HG03103 (cell line): ENCODE data around the gene SLC25A10.

Experiments used
- ATAC-seq: cut with Tn5 transposase; IDR thresholded peaks from one replicate; pipeline ENCODE4 v1.9.1; 2021; ENCODE audit warnings: low read depth; ENCODE audit not compliant: unreplicated experiment

The SLC25A10 gene

GRCh38 chr17:81703747-81704654, 8.1 kb upstream of the SLC25A10 start:
- no peak for ATAC-seq

DNA sequence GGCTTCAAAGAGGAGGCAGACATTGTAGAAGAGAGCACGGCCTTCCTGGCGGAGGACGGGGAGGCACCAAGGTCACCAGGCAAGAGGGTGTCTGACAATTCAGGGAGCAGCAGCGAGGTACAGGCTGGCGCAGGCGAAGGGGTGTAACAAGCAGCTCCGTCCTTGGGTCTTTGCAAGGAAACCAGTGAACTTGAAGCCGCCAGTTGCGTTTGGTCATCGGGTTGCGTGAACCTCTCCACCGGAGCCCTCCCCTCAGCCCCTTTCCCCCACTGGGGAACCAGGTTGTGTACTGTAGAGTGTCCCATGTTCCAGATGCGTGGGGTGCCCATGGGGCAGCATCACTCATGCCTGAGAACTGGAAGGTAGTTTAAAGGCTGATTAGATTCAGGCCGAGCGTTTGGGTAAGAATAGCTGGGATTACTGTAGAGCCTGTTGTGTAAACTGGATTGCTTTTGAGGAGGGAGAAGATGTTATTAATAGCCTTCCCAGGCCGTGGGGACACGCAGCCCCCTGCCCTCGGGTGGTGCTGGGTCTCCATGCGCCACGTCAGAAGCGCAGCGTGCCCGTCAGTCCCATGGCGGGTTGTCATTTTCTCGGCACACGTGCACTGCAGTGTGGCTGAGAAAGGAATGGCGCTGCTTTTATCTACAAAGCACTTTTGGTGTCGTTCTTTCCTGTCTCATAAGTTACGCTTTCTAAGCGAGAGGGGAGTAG, 6.4 kb upstream of the SLC25A10 start:
- no peak for ATAC-seq

DNA sequence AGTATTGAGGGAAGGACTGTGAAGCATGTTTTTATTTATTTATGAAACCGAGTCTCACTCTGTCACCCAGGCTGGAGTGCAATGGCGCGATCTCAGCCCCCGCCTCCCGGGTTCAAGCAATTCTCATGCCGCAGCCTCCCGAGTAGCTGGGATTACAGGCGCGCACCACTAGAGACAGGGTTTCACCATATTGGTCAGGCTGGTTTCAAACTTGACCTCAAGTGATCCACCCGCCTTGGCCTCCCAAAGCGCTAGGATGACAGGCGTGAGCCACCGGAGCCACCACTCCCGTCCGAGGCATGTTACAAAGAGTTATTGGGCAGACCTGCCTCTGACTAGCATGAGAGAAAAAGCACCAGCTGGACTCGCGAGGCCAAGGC, 5.9 kb upstream of the SLC25A10 start:
- no peak for ATAC-seq

DNA sequence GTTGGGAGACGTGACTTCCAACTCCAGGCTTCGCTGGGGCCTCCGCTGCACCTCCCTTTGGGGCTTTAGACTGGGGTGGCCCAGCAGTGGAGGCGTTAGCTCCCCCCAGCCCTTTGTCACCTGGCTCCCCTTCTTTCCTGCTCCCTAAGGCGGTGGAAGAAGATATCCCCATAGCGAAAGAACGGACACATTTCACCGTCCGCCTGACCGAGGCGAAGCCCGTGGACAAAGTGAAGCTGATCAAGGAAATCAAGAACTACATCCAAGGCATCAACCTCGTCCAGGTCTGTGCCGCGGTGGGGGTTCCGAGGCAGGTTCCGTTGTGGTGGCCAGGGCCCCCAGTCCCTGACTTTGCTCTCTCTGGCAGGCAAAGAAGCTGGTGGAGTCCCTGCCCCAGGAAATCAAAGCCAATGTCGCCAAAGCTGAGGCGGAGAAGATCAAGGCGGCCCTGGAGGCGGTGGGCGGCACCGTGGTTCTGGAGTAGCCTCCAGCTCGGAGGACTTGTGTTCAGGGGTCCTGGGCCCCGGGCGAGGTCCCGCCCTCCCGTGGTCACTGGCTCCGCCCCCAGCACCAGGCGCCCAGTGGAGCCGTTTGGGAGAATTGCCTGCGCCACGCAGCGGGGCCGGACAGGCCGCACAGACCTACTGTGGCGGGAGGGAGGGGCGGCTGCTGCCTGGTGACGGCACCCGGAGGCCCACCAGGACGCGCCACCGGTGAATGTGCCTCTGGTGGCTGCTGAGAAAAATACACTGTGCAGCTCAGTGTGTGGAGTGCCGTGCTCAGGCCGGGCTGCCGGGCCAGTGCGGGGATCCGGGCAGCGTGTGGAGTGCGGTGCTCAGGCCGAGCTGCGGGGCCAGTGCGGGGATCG, 5.1 kb upstream of the SLC25A10 start:
- ATAC-seq: no peak

DNA sequence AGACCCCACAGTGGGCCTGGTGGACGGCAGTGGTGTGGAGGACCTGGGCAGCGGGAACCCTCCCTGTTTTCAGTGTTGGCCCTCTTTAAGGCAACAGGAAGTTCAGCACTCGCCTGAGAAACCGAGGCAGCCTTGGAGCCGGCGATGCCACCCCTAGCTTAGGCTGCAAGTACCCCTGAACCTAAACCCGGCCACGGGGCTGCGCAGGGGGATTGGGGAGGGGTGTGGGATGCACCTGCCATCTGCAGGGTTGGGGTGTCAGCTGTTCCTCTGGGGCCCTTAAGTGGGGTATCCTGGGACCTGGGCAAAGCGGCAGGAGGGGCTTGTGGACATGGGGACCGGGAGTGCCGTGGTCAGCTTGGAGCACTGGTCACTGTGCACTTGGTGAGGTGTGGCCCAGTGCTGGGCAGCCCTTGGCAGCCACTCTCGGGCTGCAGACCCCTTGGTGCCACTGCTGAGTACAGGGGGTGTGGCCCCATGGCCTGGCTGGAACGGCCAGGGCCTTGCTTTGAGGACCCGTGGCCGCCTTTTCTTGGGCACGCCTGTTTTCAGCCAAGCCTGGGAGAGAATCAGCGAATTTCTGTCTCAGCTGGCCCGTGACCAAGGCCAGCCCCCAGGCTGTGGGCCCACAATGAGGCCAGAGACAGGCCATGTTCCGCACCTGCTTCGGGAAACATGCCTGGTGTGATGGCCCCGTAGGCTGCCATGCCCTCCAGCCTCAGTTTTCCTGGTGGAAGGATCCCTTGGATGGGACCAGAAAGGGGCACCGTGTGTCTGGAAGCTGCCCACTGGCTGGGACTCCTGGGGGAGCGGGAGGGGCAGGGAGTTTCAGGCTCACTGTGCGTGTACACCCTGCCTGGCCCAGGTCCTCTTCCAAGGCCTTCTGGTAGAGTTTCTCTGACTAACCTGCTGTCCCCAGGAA, 4.1 kb upstream of the SLC25A10 start:
- ATAC-seq: no peak

GRCh38 chr17:81708739-81709185, 3.3 kb upstream of the SLC25A10 start:
- ATAC-seq: no peak

GRCh38 chr17:81710514-81711308, 1.4 kb upstream of the SLC25A10 start:
- ATAC-seq: no peak

DNA sequence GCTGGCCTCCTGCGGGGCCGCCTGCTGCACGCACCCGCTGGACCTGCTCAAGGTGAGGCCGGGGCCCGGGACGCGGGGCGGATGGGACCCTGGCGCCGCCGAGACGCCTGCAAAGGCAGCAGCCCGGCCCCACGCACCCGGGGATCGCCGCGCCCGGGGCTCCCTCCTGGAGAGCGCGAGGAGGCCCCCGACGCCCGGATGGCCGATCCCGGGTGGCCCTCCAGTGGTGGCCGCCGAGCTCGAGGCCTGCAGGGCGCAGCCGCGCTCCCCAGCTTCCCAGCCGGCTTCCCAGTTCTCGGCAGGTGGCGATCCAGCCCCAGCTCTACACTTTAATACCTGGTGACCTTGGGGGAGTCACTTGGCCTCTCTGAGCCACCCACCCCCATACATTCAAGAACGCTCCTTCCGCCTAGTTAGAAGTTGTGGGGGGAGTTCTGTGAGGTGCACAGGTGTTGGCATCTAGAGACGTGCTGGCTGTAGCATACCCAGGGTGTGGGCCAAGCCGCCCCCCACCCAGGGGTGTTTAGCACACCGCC, 452 bp downstream of the SLC25A10 start:
- no peak for ATAC-seq

DNA sequence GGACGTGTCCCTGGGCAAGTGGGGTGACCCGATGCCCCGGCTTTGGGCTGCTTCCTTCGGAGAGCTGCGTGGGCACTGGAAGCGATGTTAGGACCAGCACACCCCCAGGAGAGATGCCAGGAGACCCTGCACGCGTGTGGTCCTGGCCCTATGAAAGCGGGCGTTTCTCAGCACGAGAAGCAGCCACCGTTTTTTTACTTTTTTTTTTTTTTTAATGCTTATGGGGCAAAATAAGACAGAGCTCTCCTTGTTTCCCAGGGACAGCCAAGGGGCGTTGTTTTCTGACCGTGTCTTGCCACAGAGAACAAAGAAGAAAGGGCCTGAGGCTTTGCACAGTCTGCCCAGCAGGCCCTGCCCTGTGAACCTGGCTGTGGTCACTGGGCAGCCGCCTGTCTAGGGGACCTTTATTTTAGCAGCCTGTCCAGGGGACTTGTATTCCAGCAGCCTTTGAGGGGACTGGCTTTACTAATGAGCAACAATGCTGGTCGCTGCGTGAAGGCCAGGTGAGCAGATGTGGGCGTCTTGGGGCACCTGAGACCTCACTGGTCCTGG, 996 bp downstream of the SLC25A10 start:
- ATAC-seq: no peak

DNA sequence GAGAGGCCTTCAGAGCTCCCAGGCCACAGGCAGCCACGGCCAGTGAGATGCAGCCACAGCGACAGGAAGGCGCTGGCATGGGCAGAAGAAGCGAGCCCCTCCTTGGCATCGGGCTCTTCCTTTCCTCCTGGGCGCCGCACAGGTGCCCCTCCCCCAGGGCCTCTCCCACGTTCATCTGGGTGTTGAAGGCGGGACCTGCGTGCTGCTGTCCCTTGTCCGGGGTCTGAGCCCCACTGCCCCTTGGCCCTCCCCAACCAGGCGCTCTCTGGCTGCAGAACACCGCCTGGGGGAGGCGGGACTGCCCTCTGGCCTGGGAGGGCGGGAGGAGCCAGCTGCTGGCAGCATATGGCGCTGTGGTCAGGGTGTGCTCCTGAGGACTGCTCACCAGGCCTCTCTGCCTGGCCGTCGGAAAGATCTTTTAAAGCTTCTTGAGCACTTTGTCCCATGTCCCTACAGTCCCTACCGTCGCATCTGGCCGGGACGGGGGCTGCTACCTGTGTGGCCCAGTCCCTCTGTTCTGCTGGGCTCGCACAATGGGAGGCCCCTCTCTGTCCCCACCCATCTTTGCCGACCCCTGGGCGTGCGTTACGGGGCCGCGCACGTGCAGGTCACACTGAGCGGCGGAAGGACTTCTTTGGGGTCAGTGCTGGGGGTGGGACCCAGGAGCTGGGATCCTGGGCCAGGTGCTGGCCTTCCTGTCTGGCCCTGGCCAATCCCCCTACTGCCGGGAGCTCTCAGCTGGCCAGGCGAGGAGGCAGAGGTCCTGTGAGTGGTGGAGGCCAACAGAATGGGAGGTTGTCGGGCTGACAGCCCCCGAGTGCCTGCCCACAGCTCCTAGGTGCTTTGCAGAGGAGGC, 1.7 kb downstream of the SLC25A10 start:
- ATAC-seq: no peak

DNA sequence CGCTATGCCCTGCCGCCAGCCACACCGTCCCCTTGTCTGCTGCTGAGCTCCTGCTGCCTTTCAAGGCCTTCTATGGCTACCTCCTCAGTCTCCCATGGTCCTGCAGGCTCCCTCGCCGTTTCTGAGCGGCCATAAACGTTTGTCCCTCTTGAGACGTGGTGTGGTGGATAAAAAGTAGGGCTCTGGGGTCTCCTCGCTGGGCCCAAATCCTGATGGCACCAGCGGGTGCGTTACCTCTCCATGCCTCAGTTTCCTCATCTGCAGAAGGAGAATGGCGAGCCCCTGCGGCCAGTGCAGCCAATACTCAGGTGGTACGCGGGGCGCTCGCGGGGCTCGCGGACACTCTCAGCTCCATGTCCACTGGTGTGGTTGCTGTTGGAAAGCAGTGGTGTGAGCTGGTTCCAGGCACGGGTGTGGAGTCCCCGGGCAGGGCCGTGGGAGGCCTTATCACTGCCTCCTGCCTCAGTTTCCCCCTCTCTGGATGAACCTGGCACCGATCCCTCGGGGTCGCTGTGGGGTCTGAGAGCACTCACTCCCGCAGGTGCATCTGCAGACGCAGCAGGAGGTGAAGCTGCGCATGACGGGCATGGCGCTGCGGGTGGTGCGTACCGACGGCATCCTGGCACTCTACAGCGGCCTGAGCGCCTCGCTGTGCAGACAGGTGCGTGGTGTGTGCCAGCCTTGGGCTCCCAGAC, 2.5 kb downstream of the SLC25A10 start:
- ATAC-seq: no peak

- no peak for ATAC-seq
These were observed 3.2 kb downstream of the SLC25A10 start for GRCh38 chr17:81715107-81715871.

GRCh38 chr17:81715872-81716673, 4.0 kb downstream of the SLC25A10 start:
- no peak for ATAC-seq

DNA sequence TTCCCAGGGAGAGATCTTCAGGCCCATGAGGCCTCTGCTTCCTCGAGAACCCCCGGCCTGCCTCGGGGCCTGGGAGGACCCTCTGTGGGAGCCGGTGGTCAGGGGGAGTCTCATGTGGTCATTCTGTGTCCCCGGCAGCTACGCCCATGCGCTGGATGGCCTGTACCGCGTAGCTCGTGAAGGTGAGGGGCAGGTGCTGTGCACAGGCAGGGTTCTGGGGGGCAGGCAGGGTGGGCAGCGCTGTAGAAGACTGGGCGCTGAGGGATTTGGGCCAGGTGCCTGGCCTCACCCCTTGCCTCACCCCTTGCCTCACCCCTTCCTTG, 4.6 kb downstream of the SLC25A10 start:
- ATAC-seq: no peak

DNA sequence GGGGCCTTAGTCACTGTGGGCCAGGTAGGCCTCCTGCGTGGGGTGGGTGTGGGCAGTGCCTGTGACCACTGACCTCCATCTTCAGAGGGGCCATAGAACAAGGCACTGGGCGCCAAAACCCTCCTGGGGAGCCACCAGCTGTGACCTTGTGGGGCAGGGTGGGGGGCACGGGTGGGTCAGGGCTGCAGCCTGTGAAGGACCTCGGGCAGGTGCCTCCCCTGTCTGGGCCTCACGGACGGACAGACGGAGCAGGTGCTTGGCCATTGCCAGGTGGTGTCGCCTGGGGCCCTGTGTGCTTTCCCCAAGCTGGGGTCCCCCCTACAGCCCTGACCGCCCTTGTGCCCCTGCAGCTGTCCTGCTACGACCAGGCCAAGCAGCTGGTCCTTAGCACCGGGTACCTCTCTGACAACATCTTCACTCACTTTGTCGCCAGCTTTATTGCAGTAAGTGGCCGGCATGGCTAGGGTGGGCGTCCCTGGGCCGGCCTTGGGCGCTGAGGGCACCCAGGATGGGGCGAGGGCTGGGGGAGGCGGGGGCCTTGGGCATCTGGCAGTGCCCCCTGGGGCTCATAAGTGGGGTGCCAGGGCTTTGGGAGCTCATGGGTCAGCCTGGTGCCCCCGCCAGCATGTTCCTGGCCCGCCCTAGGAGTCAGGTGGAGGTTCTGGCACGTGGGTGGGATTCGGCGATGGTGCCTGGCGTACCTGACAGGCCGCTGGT, 5.1 kb downstream of the SLC25A10 start:
- ATAC-seq: no peak
